GM23338 (cell line): ENCODE data around the gene EXOG. TPM values are rescaled to one million over a fixed set of nuclear protein-coding genes. Genes with fewer than 3 reads are reported as not detected.

Experiments used
- ATAC-seq: fragments of 200-7000 bp; cut with Tn5 transposase; 3 replicates; pipeline ENCODE4 v1.9.1; 2020
- DNase-seq: peaks from one replicate; pipeline ENCODE4 v3.0.0-alpha.2; 2015; ENCODE audit warnings: low spot score
- H2AFZ ChIP-seq: fragments of 200-600 bp; sonication (generic); 2 replicates; pipeline ENCODE4 v1.8.0; 2016; ENCODE audit warnings: antibody characterized with exemption, mild to moderate bottlenecking, moderate library complexity
- H3F3A ChIP-seq: fragments of 200-600 bp; sonication (generic); replicated peaks from 2 replicates; pipeline ENCODE4 v1.8.0; 2017; ENCODE audit warnings: antibody characterized with exemption, mixed run types, low read depth
- H3K27ac ChIP-seq: fragments of 200-600 bp; sonication (generic); 2 replicates; pipeline ENCODE4 v1.6.1; 2016; ENCODE audit warnings: low read depth
- H3K27me3 ChIP-seq: fragments of 200-600 bp; sonication (generic); 2 replicates; pipeline ENCODE4 v1.8.0; 2016; ENCODE audit warnings: mild to moderate bottlenecking, mixed run types, moderate library complexity; ENCODE audit not compliant: insufficient read depth
- H3K36me3 ChIP-seq: fragments of 200-600 bp; sonication (generic); 2 replicates; pipeline ENCODE4 v1.8.0; 2016; ENCODE audit warnings: mild to moderate bottlenecking; ENCODE audit not compliant: insufficient read depth
- H3K4me1 ChIP-seq: fragments of 200-600 bp; sonication (generic); 2 replicates; pipeline ENCODE4 v1.8.0; 2016; ENCODE audit warnings: mild to moderate bottlenecking, moderate library complexity; ENCODE audit not compliant: insufficient read depth
- H3K4me2 ChIP-seq: fragments of 200-600 bp; sonication (generic); 2 replicates; pipeline ENCODE4 v1.7.1; 2017; ENCODE audit warnings: mixed run types
- H3K4me3 ChIP-seq: fragments of 200-600 bp; sonication (generic); 2 replicates; pipeline ENCODE4 v1.6.1; 2016; ENCODE audit warnings: mixed run types
- H3K79me2 ChIP-seq: fragments of 200-600 bp; sonication (generic); replicated peaks from 2 replicates; pipeline ENCODE4 v1.8.0; 2017; ENCODE audit warnings: mild to moderate bottlenecking; ENCODE audit not compliant: insufficient read depth
- H3K9me2 ChIP-seq: fragments of 200-600 bp; sonication (generic); 2 replicates; pipeline ENCODE4 v1.8.0; 2017; ENCODE audit not compliant: insufficient read depth
- H4K20me1 ChIP-seq: fragments of 200-600 bp; sonication (generic); replicated peaks from 2 replicates; pipeline ENCODE4 v1.8.0; 2017; ENCODE audit warnings: mild to moderate bottlenecking; ENCODE audit not compliant: insufficient read depth
- H3K27ac Mint-ChIP-seq: 2 replicates; pipeline ENCODE4 v1.8.0; 2020; ENCODE audit warnings: inconsistent platforms, mild to moderate bottlenecking, moderate library complexity, mixed read lengths
- H3K27me3 Mint-ChIP-seq: 3 replicates; pipeline ENCODE4 v1.8.0; 2022; ENCODE audit warnings: low read depth, mild to moderate bottlenecking, moderate library complexity, mixed read lengths, inconsistent platforms; ENCODE audit not compliant: insufficient read depth, poor library complexity
- H3K36me3 Mint-ChIP-seq: 3 replicates; pipeline ENCODE4 v1.8.0; 2021; ENCODE audit warnings: low read depth, mild to moderate bottlenecking, inconsistent platforms, moderate library complexity, mixed read lengths
- H3K4me1 Mint-ChIP-seq: 3 replicates; pipeline ENCODE4 v1.8.0; 2020; ENCODE audit warnings: mild to moderate bottlenecking, inconsistent platforms, mixed read lengths
- H3K4me3 Mint-ChIP-seq: 3 replicates; pipeline ENCODE4 v1.8.0; 2021; ENCODE audit warnings: moderate library complexity, mild to moderate bottlenecking, inconsistent platforms, mixed read lengths
- H3K9me3 Mint-ChIP-seq: 3 replicates; pipeline ENCODE4 v1.8.0; 2020; ENCODE audit warnings: moderate library complexity, mild to moderate bottlenecking, inconsistent platforms, mixed read lengths
- CREB1 ChIP-seq: fragments of 250-450 bp; sonication (Bioruptor Pico); IDR thresholded peaks from 2 replicates; pipeline ENCODE4 v1.5.0; 2020; ENCODE audit warnings: low read depth, mild to moderate bottlenecking, moderate library complexity
- EZH2 ChIP-seq: fragments of 200-600 bp; sonication (generic); IDR thresholded peaks from one replicate; pipeline ENCODE4 v1.8.0; 2017; ENCODE audit warnings: antibody characterized with exemption, mild to moderate bottlenecking, low read depth; ENCODE audit not compliant: unreplicated experiment
- REST ChIP-seq: IDR thresholded peaks from one replicate; pipeline ENCODE4 v1.6.1; 2018; ENCODE audit warnings: antibody characterized with exemption; ENCODE audit not compliant: unreplicated experiment
- ZNF114 ChIP-seq: fragments of 250-450 bp; sonication (Bioruptor Pico); IDR thresholded peaks from 2 replicates; pipeline ENCODE4 v1.5.0; 2020; ENCODE audit warnings: mild to moderate bottlenecking, moderate library complexity
- ZNF462 ChIP-seq: fragments of 250-450 bp; sonication (Bioruptor Pico); IDR thresholded peaks from 2 replicates; pipeline ENCODE4 v1.5.0; 2020; ENCODE audit warnings: mild to moderate bottlenecking, moderate library complexity
- polyA plus RNA-seq: library from polyadenylated mRNA; unstranded; fragments of >200 nt; fragmentation: Nextera tagmentation; extraction: Ambion mirVana; gene quantifications from 2 replicates; pipeline ENCODE4 v1.2.1, GENCODE V29; 2016
- total RNA-seq: library from RNA; depleted of rRNA; stranded (reverse); fragments of >200 nt; shearing (Covaris generic); gene quantifications from 2 replicates; pipeline ENCODE4 v1.2.3, GENCODE V29; 2014

The EXOG gene
- total and polyA plus RNA-seq, 2 experiments from 2014 or later, result 9.7 to 11.3 TPM

GRCh38 chr3:38561746-38562466 is 65.8 kb downstream of the EXOG start:
- no peak for ATAC-seq

More at GRCh38 chr3:38561746-38562466, 65.8 kb downstream of the EXOG start:
- H3K27ac ChIP-seq, result no peak overlapping the region
- Mint-ChIP-seq H3K9me3 (no peaks in the 10 kb centered on the region), H3K27me3 (peaks cover 3% of the 10 kb centered on the region), H3K4me3 (no peak overlapping the region), H3K36me3 (peaks cover 15% of the 10 kb centered on the region; the same call in 2 of the 3 replicates), H3K27ac (no peak overlapping the region), H3K4me1 (peaks cover 3% of the 10 kb centered on the region; the same call in 1 of the 3 replicates)
- H3F3A ChIP-seq, result no peaks in the 10 kb centered on the region
- H3K4me2 ChIP-seq, result no peak overlapping the region
- H3K79me2 ChIP-seq, result no peaks in the 10 kb centered on the region
- no peaks in the 10 kb centered on the region for H3K27me3 ChIP-seq
- no peaks in the 10 kb centered on the region for H3K36me3 ChIP-seq
- H3K4me3 ChIP-seq, result no peak overlapping the region
- 0 out of 2 replicates have a peak, but pooled peaks cover 9% of the 10 kb centered on the region for H3K9me2 ChIP-seq
- no peaks in the 10 kb centered on the region for H3K4me1 ChIP-seq
- TF ChIP-seq ZNF462 (CRISPR knock-in tag) (no peak), EZH2 (no peak), CREB1 (CRISPR knock-in tag) (no peak), ZNF114 (CRISPR knock-in tag) (no peak), REST (no peak)
- no peak overlapping the region for H2AFZ ChIP-seq
- no peaks in the 10 kb centered on the region for H4K20me1 ChIP-seq
- no peak for DNase-seq
